SKM-1 treated with dmso at 0.1 percent for 144 hours (cell line): Measurements from ENCODE around the gene SCAPER.
"Not testable (repeated sequence)": the region's sequence is repeated elsewhere in the genome, so short reads cannot be mapped to it uniquely, and the experiment has no call there.

Experiments
- DNase-seq: peaks from one replicate; lab custom pipeline; 2025; ENCODE audit not compliant: unreplicated experiment; lab: John Stamatoyannopoulos, UW

The SCAPER gene

DNA sequence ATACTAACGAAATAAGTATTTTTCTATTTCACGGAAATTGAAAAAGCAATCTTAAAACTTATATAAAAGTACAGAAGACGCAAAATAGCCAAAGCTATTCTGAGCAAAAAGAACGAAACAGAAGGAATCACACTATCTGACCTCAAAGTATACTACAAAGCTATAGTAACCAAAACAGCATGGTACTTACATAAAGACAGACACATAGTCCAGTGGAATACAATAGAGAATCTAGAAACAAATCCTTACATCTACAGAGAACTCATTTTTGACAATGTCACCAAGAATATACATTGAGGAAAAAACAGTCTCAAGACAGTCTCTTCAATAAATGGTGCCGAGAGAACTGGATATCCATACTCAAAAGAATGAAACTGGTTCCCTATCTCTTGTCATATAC, 322.6 kb downstream of the SCAPER start:
- no peak for DNase-seq

DNA sequence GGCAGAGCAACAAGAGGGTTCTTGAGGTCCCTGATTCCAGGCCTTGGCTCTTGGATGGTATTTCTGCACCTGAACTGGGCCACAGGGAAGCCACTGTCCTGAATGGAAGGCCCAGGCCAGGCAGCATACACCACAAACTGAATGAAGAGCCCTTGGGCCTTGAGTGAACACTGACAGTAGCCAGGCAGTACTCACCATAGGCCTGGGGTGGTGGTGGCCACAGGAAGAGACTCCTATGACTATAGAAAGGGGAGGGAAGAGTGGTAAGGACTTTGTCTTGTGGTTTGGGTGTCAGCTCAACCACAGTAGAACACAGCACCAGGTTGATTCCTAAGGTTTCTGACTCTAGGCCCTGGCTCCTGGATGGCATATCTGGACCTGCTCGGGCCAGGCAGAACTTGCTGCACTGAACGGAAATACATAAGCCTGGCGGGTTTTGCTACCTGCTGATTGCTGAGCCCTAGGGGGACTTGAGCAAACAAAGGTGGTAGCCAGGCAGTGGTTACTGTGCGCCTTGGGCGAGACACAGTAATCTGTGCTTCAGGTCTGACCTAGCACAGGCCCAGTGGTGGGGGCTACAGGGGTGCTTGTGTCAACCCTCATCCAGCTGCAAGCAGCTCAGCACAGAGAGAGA, 327.1 kb downstream of the SCAPER start:
- DNase-seq, result no peak

DNA sequence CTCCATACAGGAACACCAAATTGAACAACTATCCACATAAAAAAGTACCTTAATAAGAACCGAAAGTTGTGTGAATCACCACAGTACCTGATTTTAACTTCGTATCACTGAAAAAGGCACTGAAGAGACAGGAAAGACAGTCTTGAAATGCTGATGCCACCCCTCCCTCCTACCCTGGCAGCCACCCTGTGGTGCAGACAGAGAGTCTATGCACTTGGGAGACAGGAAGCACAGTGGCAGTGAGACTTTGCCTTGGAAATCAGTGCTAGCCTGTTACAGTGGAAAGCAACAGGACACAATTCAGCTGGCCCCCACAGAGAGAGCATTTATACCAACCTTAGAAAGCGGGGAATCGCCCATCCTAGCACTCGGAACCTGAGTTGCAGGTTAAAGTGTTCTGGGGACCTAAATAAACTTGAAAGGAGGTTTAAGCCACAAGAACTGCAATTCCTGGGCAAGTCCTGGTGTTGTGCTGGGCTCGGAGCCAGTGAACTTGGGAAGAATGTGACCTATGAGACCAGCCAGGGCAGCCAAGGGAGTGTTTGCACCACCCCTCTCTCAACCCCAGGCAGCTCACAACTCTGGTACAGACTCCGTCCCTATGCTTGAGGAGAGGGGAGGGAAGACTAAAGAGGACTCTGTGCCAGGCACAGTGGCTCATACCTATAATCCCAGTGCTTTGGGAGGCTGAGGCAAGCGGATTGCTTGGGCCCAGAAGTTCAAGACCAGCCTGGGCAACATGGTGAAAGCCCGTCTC, 328.4 kb downstream of the SCAPER start:
- no peak for DNase-seq

DNA sequence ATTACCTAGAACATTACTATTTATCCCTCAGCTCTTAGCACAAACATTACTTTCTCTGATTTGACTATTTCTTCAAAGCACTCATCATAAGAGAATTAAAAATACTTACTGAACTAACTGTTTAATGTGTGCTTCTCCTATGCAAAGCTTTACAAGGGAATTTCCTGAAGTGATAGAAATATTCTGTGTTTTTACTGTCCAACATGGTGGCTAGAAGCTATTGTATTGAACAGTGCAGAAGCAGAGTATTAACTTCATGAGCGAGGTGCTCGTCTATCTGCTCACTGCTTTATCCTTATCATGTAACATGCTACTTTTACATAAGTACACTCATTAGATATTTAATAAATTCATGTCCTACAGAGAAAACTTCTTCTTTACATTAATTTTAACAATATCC, 329.5 kb downstream of the SCAPER start:
- DNase-seq, result no peak

DNA sequence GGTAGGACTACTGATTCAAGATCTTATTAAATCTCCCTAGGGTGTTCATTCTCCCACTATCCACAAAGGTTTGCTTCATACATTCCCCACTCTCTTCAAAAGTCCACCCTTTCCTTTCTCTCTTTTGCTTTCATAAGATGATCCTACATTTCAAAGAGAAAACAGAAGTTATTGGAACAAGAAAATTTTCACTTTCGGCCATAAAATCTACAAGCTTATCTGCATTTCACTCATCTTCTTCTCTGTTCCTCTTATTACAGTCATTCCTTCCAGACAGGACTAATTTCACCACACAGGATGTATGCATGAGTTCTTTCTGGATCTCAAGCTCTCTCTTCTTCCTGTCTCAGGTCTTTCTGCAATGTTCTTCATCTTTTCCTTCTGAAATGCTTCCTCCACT, 329.9 kb downstream of the SCAPER start:
- DNase-seq, result peak; percentile 35

DNA sequence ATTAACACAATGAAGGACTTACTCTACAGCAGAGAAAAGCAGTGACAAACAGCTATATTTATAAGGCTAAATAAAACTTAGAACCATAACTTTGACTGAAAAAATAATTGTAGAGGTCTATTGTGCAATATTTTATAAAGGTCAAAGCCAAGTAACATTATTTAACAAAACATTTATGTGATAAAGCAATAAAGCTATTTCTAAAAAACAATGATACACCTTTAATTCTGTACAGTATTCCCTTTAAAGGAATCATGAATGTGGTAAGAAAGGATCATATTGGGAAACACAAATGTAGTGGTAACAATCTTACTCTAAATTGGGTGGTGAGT, 332.2 kb downstream of the SCAPER start:
- no peak for DNase-seq

DNA sequence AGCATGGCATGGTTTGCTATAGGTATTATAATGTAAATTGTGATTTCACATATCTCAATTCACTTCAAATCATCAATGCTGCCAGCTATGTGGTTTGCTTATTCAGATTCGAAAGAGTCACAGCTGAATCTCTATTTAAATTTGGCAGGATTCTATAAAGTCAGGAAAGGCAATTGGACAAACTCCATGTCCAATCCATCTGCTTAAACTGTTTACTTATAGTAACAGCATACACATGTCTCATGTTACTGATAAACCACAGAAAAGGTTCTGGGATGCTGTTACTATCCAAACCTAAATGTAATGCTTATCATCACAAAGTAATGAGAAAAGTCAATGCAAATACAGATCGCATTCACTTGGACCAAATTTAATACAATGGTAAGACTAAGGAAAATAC, 338.9 kb downstream of the SCAPER start:
- DNase-seq, result no peak

DNA sequence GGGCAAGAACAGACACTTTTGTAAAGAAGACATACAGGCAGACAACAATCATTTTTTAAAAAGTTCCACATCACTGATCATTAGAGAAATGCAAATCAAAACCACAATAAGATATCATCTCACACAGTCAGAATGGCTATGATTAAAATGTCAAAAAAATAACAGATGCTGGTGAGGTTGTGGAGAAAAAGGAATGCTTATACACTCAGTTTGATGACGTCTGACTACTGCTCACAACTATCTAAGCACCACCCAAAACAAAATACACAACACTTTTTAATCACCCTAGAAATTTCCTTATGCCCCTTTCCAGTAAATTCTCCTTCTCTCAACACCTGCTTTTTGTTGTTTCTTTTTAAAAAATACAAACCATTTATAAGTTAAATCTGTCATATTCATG, 339.8 kb downstream of the SCAPER start:
- no peak for DNase-seq

DNA sequence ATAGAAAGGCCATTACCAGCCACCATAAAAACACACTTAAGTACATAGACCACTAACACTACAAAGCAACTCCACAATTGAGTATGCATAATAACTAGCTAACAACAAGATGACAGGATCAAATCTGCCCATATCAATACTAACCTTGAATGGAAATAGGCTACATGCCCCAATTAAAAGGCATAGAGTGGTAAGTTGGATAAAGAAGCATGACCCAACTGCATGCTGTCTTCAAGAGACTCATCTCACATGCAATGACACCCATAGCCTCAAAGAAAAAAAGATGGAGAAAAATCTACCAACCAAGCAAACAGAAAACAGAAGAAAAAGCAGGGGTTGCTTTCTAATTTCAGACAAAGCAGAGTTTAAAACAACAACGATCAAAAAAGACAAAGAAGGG, 349.9 kb downstream of the SCAPER start:
- DNase-seq, result no peak

DNA sequence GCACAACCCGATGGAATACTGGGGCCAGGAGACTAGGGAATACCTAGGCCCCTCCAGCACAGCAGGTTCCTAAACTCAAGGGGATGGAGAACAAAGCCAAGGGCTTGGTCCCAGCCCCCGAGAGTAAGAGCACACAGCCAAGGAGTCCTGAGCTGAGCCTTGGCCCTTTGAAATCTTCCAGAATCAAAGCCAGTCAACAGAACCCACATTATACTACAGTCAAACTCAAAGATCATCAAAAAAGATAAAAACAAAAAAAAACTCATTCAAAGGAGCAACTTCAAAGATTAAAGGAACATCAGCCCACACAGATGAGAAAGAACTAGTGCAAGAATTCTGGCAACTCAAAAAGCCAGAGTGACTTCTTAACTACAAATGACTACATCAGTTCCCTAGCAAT, 351.6 kb downstream of the SCAPER start:
- DNase-seq, result no peak

DNA sequence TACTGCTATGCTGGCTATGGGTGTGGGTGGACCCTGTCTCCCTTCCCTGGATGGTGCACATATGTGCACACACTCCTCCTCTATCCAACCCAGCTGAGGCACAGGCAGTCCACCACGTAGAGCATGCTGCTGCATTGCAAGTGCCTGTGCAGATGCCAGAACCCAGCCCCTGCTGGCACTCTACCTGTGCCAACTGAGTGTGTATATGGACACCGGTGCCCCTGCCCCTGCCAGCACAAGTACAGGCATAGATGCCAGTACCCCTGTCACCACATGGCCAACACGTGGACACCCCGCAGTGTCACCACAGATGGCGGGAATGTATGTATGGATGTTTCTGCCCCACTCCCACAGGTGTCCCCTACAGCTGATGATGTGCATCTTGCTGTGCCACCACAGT, 352.0 kb downstream of the SCAPER start:
- DNase-seq, result no peak

DNA sequence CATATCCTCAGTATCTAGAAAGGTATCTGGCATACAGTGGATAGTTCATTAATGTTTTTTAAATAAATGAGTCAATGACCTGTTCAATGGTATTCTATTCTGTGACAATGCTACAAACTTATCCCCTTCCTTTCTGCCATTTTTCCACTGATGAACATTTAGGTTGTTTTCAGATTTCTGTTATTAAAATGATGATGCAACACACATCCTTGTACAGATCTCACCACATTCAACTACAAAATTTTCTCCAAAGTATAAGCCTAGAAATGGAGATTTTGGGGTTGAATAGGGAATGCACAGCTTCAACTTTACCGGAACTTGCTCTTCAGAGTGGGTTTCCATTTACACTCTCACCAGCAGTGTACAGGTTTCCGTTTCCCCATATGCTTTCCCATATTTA, 358.3 kb downstream of the SCAPER start:
- no peak for DNase-seq

DNA sequence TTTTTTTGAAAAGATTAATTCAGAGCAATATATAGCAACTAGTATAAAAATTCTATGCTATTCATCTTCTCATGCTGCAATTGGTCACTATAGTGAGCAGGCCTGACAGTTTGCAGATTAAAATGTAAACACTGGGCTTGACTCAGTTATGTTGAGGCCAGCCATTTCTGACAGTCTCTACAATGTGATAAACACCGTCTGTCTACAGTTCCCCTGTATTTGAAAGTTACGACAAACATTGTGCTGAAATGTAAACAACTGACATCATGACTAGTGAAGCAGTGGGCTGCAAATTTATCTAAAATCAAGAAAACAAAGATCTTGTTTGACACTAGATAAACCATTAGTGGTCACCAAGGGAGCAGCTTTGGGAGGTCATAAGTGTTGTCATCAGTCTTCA, 371.1 kb downstream of the SCAPER start:
- DNase-seq, result no peak

DNA sequence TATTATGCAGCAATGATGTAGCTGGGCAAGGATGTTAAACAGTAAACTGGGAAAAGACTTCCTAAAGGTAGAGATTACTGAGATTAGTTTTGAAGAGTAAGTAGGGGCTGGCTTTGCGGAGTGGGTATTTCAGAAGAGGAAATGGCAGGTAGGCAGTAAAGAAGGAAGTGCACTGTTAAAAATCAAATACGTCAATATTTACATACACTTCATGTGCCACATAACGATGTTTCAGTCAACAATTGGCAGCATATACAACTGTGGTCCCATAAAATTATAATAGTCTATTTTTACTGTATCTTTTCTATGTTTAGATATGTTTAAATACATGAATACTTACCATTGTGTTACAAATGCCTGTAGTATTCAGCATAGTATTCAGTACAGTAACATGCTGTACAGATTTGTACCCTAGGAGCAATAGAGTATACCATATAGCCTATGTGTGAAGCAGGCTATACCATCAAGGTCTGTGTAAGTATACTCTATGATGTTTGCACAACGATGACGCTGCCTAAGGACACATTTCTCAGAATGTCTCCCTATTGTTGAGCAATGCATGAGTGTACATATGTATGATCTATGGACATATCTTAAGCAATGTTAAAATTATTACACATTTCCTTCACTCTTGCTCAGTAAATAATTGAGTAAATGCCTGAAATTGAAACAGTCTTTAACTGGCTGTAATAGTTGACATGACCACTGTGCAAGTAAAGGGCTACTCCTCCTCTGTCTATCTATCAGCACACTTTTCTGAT, 371.9 kb downstream of the SCAPER start:
- DNase-seq, result peak; percentile 16

DNA sequence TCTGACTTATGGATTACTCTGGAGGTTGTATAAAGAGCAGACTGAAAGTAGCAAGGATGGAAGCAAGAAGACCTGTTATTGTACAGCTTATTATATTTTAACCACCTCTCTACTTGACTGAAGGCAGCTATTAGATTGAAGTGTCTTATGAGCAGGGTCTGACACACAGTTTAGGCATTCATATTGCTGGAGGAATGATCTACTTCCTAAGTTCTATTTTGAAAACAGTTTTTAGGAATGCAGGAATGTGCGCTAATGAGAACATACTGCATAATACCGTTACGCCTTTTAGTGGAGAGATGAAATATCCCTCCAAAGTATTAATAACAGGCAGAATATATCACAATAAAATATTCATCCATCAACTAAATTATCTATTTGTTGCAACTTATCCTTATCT, 375.2 kb downstream of the SCAPER start:
- DNase-seq, result no peak

DNA sequence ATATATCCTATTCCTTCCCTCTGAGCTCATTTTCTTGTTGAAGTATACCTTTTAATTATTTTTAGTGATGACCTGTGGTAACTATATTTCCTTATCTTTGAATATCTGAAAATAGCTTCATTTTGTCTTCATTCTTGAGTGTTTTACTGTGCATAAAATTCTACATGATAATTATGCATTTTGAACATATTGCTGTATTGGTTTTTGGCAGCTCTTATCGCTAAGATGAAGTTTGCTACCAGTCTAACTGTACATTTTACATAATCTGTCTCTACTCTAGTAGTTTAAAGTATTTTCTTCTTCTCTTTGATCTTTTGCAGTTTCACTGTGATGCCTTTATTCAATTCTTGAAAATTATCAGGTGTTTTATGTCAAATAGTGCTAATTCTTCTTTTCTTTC, 379.0 kb downstream of the SCAPER start:
- DNase-seq, result no peak

DNA sequence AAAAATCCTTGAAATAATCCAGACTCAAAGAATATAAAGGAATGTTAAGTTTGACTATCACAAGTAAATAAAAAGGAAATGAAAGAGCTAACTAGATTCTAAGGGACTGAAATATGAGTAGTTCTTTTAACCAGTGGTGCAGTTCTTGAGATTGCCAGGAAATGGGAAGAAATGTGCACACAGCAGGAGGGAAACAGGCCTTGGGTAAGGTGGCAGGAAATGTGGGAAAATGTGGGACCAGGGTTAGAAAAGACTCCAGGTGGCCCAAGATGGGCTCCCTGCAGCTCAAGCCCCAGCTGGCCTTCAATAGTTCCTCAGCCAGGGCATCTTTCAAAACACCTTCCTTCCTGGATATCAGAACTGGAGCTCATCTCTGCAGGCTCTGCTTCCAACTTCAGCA, 387.2 kb downstream of the SCAPER start:
- no peak for DNase-seq

DNA sequence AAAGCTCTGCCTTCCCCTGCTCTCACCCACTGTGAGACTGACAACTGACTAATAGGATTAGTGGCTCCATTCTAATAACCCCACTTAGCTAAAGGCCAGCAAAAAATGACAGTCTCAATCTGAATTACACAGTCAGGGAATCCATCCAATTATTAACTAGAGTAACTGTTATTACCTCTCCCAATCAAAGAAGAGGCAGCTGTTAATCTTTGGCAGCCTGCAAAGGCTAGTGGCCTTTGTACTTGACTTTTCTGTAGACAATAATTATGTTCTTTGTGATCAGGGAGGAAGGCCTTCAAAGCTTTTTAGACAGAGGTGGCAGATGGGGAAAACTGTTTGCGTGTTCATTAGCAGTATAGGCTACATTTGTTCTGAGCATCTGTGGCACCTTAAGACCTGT, 390.9 kb downstream of the SCAPER start:
- no peak for DNase-seq

DNA sequence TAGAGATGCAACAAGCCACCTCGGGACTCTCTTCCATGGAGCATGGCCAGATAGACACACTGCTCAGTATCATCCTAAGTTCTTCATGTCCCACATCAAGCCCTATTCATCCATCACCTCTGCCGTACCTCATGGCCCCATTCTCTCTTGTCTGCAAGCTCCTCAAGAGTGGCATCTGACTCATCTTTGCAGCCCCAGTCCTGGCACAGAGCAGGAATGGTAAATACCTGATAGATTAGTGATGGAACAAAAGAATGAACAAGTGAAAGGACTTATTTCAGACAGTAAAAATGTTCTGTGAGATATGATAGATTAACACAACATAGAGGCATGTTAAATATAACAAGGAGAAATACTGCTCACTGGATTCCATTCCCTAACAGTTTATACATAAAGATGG, 392.2 kb downstream of the SCAPER start:
- no peak for DNase-seq

DNA sequence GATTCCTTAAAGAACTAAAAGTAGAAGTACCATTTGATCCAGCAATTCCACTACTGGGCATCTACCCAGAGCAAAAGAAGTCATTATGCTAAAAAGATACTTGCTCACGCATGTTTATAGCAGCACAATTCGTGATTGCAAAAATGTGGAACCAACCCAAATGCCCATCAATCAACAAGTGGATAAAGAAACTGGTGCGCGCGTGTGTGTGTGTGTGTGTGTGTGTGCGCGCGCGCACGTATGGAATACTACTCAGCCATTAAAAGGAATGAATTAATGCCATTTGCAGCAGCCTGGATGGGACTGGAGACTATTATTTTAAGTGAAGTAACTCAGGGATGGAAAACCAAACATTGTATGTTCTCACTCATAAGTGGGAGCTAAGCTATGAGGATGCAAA, 394.5 kb downstream of the SCAPER start:
- DNase-seq, result not testable (repeated sequence)

DNA sequence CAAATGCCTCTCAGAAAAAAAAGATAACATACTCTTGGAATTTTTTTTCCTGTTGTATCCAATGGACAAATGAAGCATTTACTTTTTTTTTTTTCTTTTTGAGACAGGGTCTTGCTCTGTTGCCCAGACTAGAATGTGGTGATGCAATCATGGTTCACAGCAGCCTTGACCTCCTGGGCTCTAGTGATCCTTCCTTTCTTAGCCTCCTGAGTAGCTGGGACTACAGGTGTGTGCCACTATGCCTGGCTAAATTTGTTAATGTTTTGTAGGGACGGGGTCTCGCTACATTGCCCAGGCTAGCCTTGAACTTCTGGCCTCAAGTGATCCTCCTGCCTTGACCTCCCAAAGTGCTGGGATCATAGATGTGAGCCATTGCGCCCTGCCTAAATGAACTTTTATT, 401.3 kb downstream of the SCAPER start:
- no peak for DNase-seq

DNA sequence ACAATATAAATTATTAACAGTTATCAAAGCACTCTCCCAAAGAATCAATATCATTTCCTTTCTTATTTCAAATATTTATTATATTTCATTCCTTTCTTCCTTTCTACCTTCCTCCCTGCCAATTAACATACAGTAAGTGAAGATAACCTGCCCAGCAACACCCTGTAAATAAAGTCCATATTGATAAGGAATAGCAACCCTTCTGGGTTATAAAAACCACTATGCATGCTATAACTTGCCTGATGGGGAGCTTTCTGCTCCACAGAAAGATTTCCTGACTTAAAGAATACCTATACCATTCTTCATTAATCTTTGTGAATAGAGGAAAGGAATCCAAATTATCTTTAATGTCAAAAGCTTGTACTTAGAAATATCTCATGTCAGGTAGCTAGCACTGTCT, 402.0 kb downstream of the SCAPER start:
- no peak for DNase-seq
